Smooth muscle cell (in vitro differentiated cells): ENCODE data around the gene GSE1. TPM values are rescaled to one million over a fixed set of nuclear protein-coding genes. Genes with fewer than 3 reads are reported as not detected.

ENCODE experiments used
- DNase-seq: peaks from one replicate; lab custom pipeline; 2025; ENCODE audit not compliant: unreplicated experiment; lab: John Stamatoyannopoulos, UW
- H2AFZ ChIP-seq: fragments of 200-600 bp; sonication (generic); 2 replicates; pipeline ENCODE4 v1.6.0; 2016; ENCODE audit warnings: antibody characterized with exemption, low read depth, mild to moderate bottlenecking
- H3F3A ChIP-seq: fragments of 200-600 bp; sonication (generic); 2 replicates; pipeline ENCODE4 v1.6.0; 2017; ENCODE audit warnings: antibody characterized with exemption, low read depth
- H3K27ac ChIP-seq: fragments of 200-600 bp; sonication (generic); 2 replicates; pipeline ENCODE4 v1.5.1; 2016; ENCODE audit warnings: low read depth, mild to moderate bottlenecking
- H3K27me3 ChIP-seq: fragments of 200-600 bp; sonication (generic); 2 replicates; pipeline ENCODE4 v1.6.1; 2016; ENCODE audit warnings: low read depth, mild to moderate bottlenecking
- H3K36me3 ChIP-seq: fragments of 200-600 bp; sonication (generic); 2 replicates; pipeline ENCODE4 v1.5.1; 2016; ENCODE audit warnings: low read depth
- H3K4me1 ChIP-seq: fragments of 200-600 bp; sonication (generic); 2 replicates; pipeline ENCODE4 v1.5.1; 2016; ENCODE audit warnings: low read depth
- H3K4me2 ChIP-seq: fragments of 200-600 bp; sonication (generic); 2 replicates; pipeline ENCODE4 v1.6.0; 2016; ENCODE audit warnings: mild to moderate bottlenecking
- H3K4me3 ChIP-seq: fragments of 200-600 bp; sonication (generic); 2 replicates; pipeline ENCODE4 v1.5.1; 2016; ENCODE audit warnings: mild to moderate bottlenecking
- H3K79me2 ChIP-seq: fragments of 200-600 bp; sonication (generic); 2 replicates; pipeline ENCODE4 v1.6.0; 2016; ENCODE audit warnings: low read depth, mild to moderate bottlenecking
- H3K9ac ChIP-seq: fragments of 200-600 bp; sonication (generic); 2 replicates; pipeline ENCODE4 v1.6.0; 2016; ENCODE audit warnings: low read depth
- H3K9me3 ChIP-seq: fragments of 200-600 bp; sonication (generic); replicated peaks from 2 replicates; pipeline ENCODE4 v1.5.1; 2016; ENCODE audit warnings: low read depth
- H4K20me1 ChIP-seq: fragments of 200-600 bp; sonication (generic); 2 replicates; pipeline ENCODE4 v1.6.0; 2016; ENCODE audit warnings: low read depth
- CTCF ChIP-seq: fragments of 200-600 bp; sonication (generic); IDR thresholded peaks from 2 replicates; pipeline ENCODE4 v1.5.1; 2017; ENCODE audit warnings: borderline replicate concordance, mild to moderate bottlenecking, antibody characterized with exemption; ENCODE audit not compliant: insufficient read depth, poor library complexity, severe bottlenecking
- WGBS: methylation state at CpG from one replicate; pipeline ENCODE4 v1.1.7; 2016; ENCODE audit warnings: low lambda C conversion rate; 5-methylcytosine and 5-hydroxymethylcytosine counted together
- polyA plus RNA-seq: library from polyadenylated mRNA; unstranded; fragments of >200 nt; fragmentation: Nextera tagmentation; extraction: Ambion mirVana; gene quantifications from 2 replicates; pipeline ENCODE4 v1.2.1, GENCODE V29; 2016
- small RNA-seq: library from RNA; depleted of rRNA; stranded (forward); fragments of <200 nt; gene quantifications from one replicate; pipeline ENCODE3, GENCODE V24; 2014
- total RNA-seq: library from RNA; depleted of rRNA; stranded (reverse); fragments of >200 nt; gene quantifications from 2 replicates; pipeline ENCODE4 v1.2.3, GENCODE V29; 2014

GSE1 gene
- total and polyA plus RNA-seq, 2 experiments from 2014 or later = 13.6 to 27.7 TPM

GRCh38 chr16:85724126-85724879 lies 111.2 kb downstream of the GSE1 start:
- H3K79me2 ChIP-seq = no peaks in the 10 kb centered on the region
- WGBS = 90% methylated on average over 20 of the region's 20 CpGs

GRCh38 chr16:85724936-85725335 lies 111.8 kb downstream of the GSE1 start:
- peaks cover 6% of the 10 kb centered on the region for H3K4me1 ChIP-seq
- no peak for TF ChIP-seq CTCF
- no peak for DNase-seq
- WGBS = 90% methylated on average over 12 of the region's 12 CpGs
- H3K9ac ChIP-seq = no peak overlapping the region
- no peak overlapping the region for H3K4me2 ChIP-seq
- no peaks in the 10 kb centered on the region for H3K79me2 ChIP-seq
- H3K27me3 ChIP-seq = no peaks in the 10 kb centered on the region
- H3K36me3 ChIP-seq = no peaks in the 10 kb centered on the region
- H4K20me1 ChIP-seq = no peaks in the 10 kb centered on the region
- H3K9me3 ChIP-seq = no peaks in the 10 kb centered on the region
- H3K4me3 ChIP-seq = no peak overlapping the region
- H3F3A ChIP-seq = no peaks in the 10 kb centered on the region
- H2AFZ ChIP-seq = no peak overlapping the region
- no peak overlapping the region for H3K27ac ChIP-seq

More at GRCh38 chr16:85724126-85724879, 111.2 kb downstream of the GSE1 start:
- no peak overlapping the region for H3K4me3 ChIP-seq
- no peak overlapping the region for H2AFZ ChIP-seq
- H3K9me3 ChIP-seq = no peaks in the 10 kb centered on the region
- no peaks in the 10 kb centered on the region for H3K36me3 ChIP-seq
- no peak overlapping the region for H3K9ac ChIP-seq
- DNase-seq = no peak
- no peak overlapping the region for H3K4me2 ChIP-seq
- no peak for TF ChIP-seq CTCF
- no peaks in the 10 kb centered on the region for H3K27me3 ChIP-seq
- no peaks in the 10 kb centered on the region for H4K20me1 ChIP-seq
- H3F3A ChIP-seq = no peaks in the 10 kb centered on the region
- no peaks in the 10 kb centered on the region for H3K4me1 ChIP-seq
- H3K27ac ChIP-seq = no peak overlapping the region

Small RNA genes lying within 50 kb of the gene (small RNA-seq; reads per million reads assigned to genes)
- gene RN7SL381P = 0.24 reads per million

Other genes with a start within 250 kb of the GSE1 start
- 5.3 and 6.7 TPM in 2 replicates for gene GINS2, start 75.6 kb downstream of the GSE1 start, total RNA-seq
- 6.8 and 10.4 TPM in 2 replicates for gene GINS2, start 75.6 kb downstream of the GSE1 start, polyA plus RNA-seq
- 0.31 and 1.8 TPM in 2 replicates for gene C16orf74, start 137.8 kb downstream of the GSE1 start, total RNA-seq
- 1.7 and 5.2 TPM in 2 replicates for gene C16orf74, start 137.8 kb downstream of the GSE1 start, polyA plus RNA-seq
- gene EMC8, start 186.2 kb downstream of the GSE1 start, total RNA-seq = 32.8 and 40.4 TPM in 2 replicates
- 40.9 and 49.2 TPM in 2 replicates for gene EMC8, start 186.2 kb downstream of the GSE1 start, polyA plus RNA-seq
- 342 and 349 TPM in 2 replicates for gene COX4I1, start 186.4 kb downstream of the GSE1 start, total RNA-seq
- gene COX4I1, start 186.4 kb downstream of the GSE1 start, polyA plus RNA-seq = 586 and 612 TPM in 2 replicates